ENCODE measurements around the gene SMIM15. TPM values are rescaled to one million over a fixed set of nuclear protein-coding genes. Genes with fewer than 3 reads are reported as not detected.
"Not testable (repeated sequence)": the region's sequence is repeated elsewhere in the genome, so short reads cannot be mapped to it uniquely, and the experiment has no call there.

SMIM15 gene
- total RNA-seq, 1 donor from 2014 or later: 48.9 TPM

- ATAC-seq (no peak), DNase-seq (no peak)
- H3K4me1 ChIP-seq: no peaks in the 10 kb centered on the region
- no peaks in the 10 kb centered on the region for H3K9me3 ChIP-seq
- H3K27me3 ChIP-seq: no peaks in the 10 kb centered on the region
- intact Hi-C loops (cut with DNase I): no loop called here
- H3K27ac ChIP-seq: no peak overlapping the region
- H3K36me3 ChIP-seq: no peaks in the 10 kb centered on the region
- no peak for TF ChIP-seq CTCF (IDR thresholded peaks at IDR 0.05)
- no peak overlapping the region for H3K4me3 ChIP-seq
Measured at GRCh38 chr5:61198606-61199005, 36.3 kb upstream of the SMIM15 start.

DNA sequence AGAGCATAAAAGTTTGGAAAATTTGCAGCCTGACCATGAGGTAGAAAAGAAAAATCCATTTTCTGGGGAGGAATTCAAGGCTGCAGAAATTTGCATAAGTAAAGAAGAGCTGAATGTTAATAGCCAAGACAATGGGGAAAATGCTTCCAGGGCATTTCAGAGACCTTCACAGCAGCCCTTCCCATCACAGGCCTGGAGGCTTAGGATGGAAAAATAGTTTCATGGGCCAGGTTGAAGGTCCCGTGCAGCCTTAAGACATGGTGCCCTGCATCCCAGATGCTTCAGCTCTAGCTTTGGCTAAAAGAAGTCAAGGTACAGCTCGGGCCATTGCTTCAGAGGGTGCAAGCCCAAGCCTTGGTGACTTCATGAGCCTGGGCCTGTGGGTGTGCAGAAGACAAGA, 25.6 kb upstream of the SMIM15 start:
- H3K27ac ChIP-seq; ATAC-seq; H3K9me3 ChIP-seq; DNase-seq; intact Hi-C loops (cut with DNase I); H3K27me3 ChIP-seq; H3K36me3 ChIP-seq; H3K4me3 ChIP-seq; H3K4me1 ChIP-seq: not testable (repeated sequence)

- DNase-seq; H3K27ac ChIP-seq; ATAC-seq; H3K27me3 ChIP-seq; intact Hi-C loops (cut with DNase I); H3K9me3 ChIP-seq; H3K36me3 ChIP-seq; H3K4me3 ChIP-seq; H3K4me1 ChIP-seq: not testable (repeated sequence)
Measured at GRCh38 chr5:61187352-61187751, 25.1 kb upstream of the SMIM15 start.

- H3K4me3 ChIP-seq: no peak overlapping the region
- no peaks in the 10 kb centered on the region for H3K4me1 ChIP-seq
- TF ChIP-seq CTCF (IDR thresholded peaks at IDR 0.05): no peak
- DNase-seq (no peak), ATAC-seq (no peak)
- no peaks in the 10 kb centered on the region for H3K27me3 ChIP-seq
- no peaks in the 10 kb centered on the region for H3K36me3 ChIP-seq
- intact Hi-C loops (cut with DNase I): no loop called here
- H3K9me3 ChIP-seq: no peaks in the 10 kb centered on the region
- no peak overlapping the region for H3K27ac ChIP-seq
Measured at GRCh38 chr5:61186634-61187033, 24.4 kb upstream of the SMIM15 start.

DNA sequence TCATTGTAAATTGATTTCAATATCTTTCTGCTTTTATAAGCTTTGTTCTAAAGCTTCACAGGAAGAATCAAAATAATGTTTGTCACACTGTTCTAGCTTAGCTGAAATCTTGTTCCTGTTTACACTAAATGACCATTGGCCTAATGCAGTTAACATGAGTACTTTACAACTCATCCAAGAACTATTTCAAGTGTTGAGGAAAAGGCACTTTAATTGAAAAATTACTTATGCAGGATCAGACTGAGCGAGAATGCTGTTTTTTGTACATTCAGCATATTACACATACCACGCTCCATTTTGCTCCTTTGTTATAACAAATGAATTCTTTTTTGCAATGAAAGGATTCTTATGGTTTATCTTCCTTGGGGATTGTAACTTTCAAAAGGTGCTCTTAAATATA, 22.4 kb upstream of the SMIM15 start:
- Histone ChIP-seq H3K4me1 (no peaks in the 10 kb centered on the region), H3K9me3 (no peaks in the 10 kb centered on the region), H3K27me3 (no peaks in the 10 kb centered on the region), H3K36me3 (no peaks in the 10 kb centered on the region), H3K27ac (no peak overlapping the region), H3K4me3 (no peak overlapping the region)
- ATAC-seq (peak; percentile 38), DNase-seq (no peak)
- no peak for TF ChIP-seq CTCF (IDR thresholded peaks at IDR 0.05)
- intact Hi-C loops (cut with DNase I): no loop called here

DNA sequence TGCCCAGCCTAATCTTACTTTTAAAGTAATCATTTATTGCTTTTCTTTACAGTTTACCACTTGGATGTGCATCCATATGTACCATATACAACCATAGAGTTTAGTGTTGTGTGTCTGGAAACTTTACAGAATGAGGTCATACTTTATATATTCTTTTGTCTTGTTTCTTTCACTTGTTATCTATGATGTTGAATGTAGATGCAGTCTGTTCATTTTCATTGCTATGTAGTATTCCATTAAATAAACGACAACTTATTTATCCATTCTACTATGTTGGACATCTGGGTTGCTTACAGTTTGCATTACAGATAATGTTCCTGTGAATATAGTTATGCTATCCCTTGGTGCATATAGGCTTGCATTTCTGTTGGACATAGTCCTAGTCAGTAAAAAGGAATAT, 21.3 kb upstream of the SMIM15 start:
- Histone ChIP-seq H3K27ac (no peak overlapping the region), H3K4me3 (no peak overlapping the region), H3K36me3 (no peaks in the 10 kb centered on the region), H3K4me1 (no peaks in the 10 kb centered on the region), H3K27me3 (no peaks in the 10 kb centered on the region), H3K9me3 (no peaks in the 10 kb centered on the region)
- DNase-seq (no peak), ATAC-seq (no peak)
- intact Hi-C loops (cut with DNase I): no loop called here
- no peak for TF ChIP-seq CTCF (IDR thresholded peaks at IDR 0.05)

GRCh38 chr5:61182449-61182848, 20.2 kb upstream of the SMIM15 start:
- ATAC-seq (peak; percentile 33), DNase-seq (no peak)
- intact Hi-C loops (cut with DNase I): no loop called here
- no peaks in the 10 kb centered on the region for H3K27me3 ChIP-seq
- H3K9me3 ChIP-seq: no peaks in the 10 kb centered on the region
- H3K36me3 ChIP-seq: no peaks in the 10 kb centered on the region
- H3K4me3 ChIP-seq: no peak overlapping the region
- H3K27ac ChIP-seq: no peak overlapping the region
- no peak for TF ChIP-seq CTCF (IDR thresholded peaks at IDR 0.05)
- H3K4me1 ChIP-seq: no peaks in the 10 kb centered on the region
